Esophagus squamous epithelium (tissue), 4 donors: ENCODE results near the gene TM7SF3.

Experiments
- CTCF ChIP-seq, 6 experiments: fragments of 450-650 bp in 4 of 6; fragments of 200-600 bp in 2 of 6; sonication (generic) in 2 of 6; IDR thresholded peaks; one replicate each; pipeline ENCODE4 v1.5.1; 2016 to 2019; ENCODE audit warnings: antibody characterized with exemption in 6 of 6, mild to moderate bottlenecking in 4 of 6, moderate library complexity in 4 of 6
- POLR2A ChIP-seq, 4 donors: fragments of 450-650 bp; IDR thresholded peaks; one replicate each; pipeline ENCODE4 v1.6.1; 2017; ENCODE audit warnings: antibody characterized with exemption in 4 of 4, mild to moderate bottlenecking in 4 of 4, moderate library complexity in 3 of 4

- TF ChIP-seq POLR2A (IDR thresholded peaks at IDR 0.05), result no peak
- TF ChIP-seq CTCF (IDR thresholded peaks at IDR 0.05), result no peak
These were observed 22.4 kb downstream of the TM7SF3 start for GRCh38 chr12:26991826-26992225.
